ENCODE data around the gene SMIM1.

Gene SMIM1

GRCh38 chr1:3811595-3811911 is 39.0 kb downstream of the SMIM1 start:
- no CpG with 5 or more reads among the region's 2 CpGs for WGBS, 2 donors (ENCODE audit: extremely low coverage in 2 of 2, insufficient read length in 2 of 2, insufficient replicate concordance in 1 of 2)
- Histone ChIP-seq H3K4me2 (ENCODE audit: insufficient read depth, low read length, poor library complexity, severe bottlenecking) (no peak overlapping the region), H2BK5ac (ENCODE audit: low read length) (no peak overlapping the region), H2BK120ac (ENCODE audit: low read depth, low read length) (no peak overlapping the region), H3K18ac (ENCODE audit: low read length) (peak overlapping the region; percentile 39), H3K4me3 (ENCODE audit: low read length in 2 of 2) (no peak overlapping the region), H2AK5ac (ENCODE audit: low read depth, low read length) (no peak overlapping the region), H3K27me3 (ENCODE audit: control insufficient read depth in 3 of 3, insufficient read depth in 3 of 3, low read depth in 1 of 3, low read length in 3 of 3) (no peaks in the 10 kb centered on the region), H3K27ac (replicated peaks; ENCODE audit: low read length) (no peak overlapping the region), H3K14ac (ENCODE audit: low read length) (no peak overlapping the region), H2AFZ (ENCODE audit: low read length) (peak overlapping the region; percentile 41), H3K4me1 (ENCODE audit: control insufficient read depth in 2 of 2, insufficient read depth in 1 of 2, low read depth in 1 of 2, low read length in 2 of 2) (peaks cover 0 to 5% of the 10 kb centered on the region in 2 donors), H2BK12ac (ENCODE audit: low read length) (no peak overlapping the region), H4K8ac (ENCODE audit: low read depth, low read length) (no peak overlapping the region), H3K9me3 (replicated peaks in 1 of 2; ENCODE audit: control insufficient read depth in 2 of 2, insufficient read depth in 1 of 2, low read depth in 1 of 2, low read length in 2 of 2) (peaks cover 2 to 7% of the 10 kb centered on the region in 2 donors), H3K79me1 (ENCODE audit: low read depth, low read length) (no peaks in the 10 kb centered on the region), H3K36me3 (replicated peaks in 1 of 2; ENCODE audit: control insufficient read depth in 2 of 2, insufficient read depth in 2 of 2, low read length in 2 of 2) (peaks cover 6 to 16% of the 10 kb centered on the region in 2 donors), H3K23ac (ENCODE audit: low read depth, low read length, poor library complexity) (no peak overlapping the region), H3K4ac (ENCODE audit: low read length) (no peak overlapping the region), H2BK15ac (ENCODE audit: low read length) (no peak overlapping the region), H3K9ac (ENCODE audit: low read depth, low read length, poor library complexity) (peak overlapping the region; percentile 76), H4K91ac (ENCODE audit: low read depth, low read length, poor library complexity) (no peak overlapping the region)
- no peak for DNase-seq (ENCODE audit: low spot score)

- Histone ChIP-seq H3K18ac (ENCODE audit: low read length) (no peak overlapping the region), H2AFZ (ENCODE audit: low read length) (no peak overlapping the region), H3K4me3 (ENCODE audit: low read length in 2 of 2) (no peak overlapping the region), H3K27ac (replicated peaks; ENCODE audit: low read length) (no peak overlapping the region), H2BK12ac (ENCODE audit: low read length) (no peak overlapping the region), H3K23ac (ENCODE audit: low read depth, low read length, poor library complexity) (no peak overlapping the region), H4K8ac (ENCODE audit: low read depth, low read length) (peak overlapping the region; percentile 96), H3K9ac (ENCODE audit: low read depth, low read length, poor library complexity) (no peak overlapping the region), H3K4me1 (ENCODE audit: control insufficient read depth in 2 of 2, insufficient read depth in 1 of 2, low read depth in 1 of 2, low read length in 2 of 2) (peaks cover 2 to 5% of the 10 kb centered on the region in 2 donors), H3K4ac (ENCODE audit: low read length) (no peak overlapping the region), H3K9me3 (replicated peaks in 1 of 2; ENCODE audit: control insufficient read depth in 2 of 2, insufficient read depth in 1 of 2, low read depth in 1 of 2, low read length in 2 of 2) (peaks cover 0 to 2% of the 10 kb centered on the region in 2 donors), H3K36me3 (replicated peaks in 1 of 2; ENCODE audit: control insufficient read depth in 2 of 2, insufficient read depth in 2 of 2, low read length in 2 of 2) (peaks cover 6 to 16% of the 10 kb centered on the region in 2 donors), H3K4me2 (ENCODE audit: insufficient read depth, low read length, poor library complexity, severe bottlenecking) (no peak overlapping the region), H2BK120ac (ENCODE audit: low read depth, low read length) (no peak overlapping the region), H3K79me1 (ENCODE audit: low read depth, low read length) (no peaks in the 10 kb centered on the region), H4K91ac (ENCODE audit: low read depth, low read length, poor library complexity) (no peak overlapping the region), H2BK5ac (ENCODE audit: low read length) (no peak overlapping the region), H3K14ac (ENCODE audit: low read length) (no peak overlapping the region), H2AK5ac (ENCODE audit: low read depth, low read length) (no peak overlapping the region), H3K27me3 (ENCODE audit: control insufficient read depth in 3 of 3, insufficient read depth in 3 of 3, low read depth in 1 of 3, low read length in 3 of 3) (no peaks in the 10 kb centered on the region), H2BK15ac (ENCODE audit: low read length) (no peak overlapping the region)
- WGBS, 2 donors (ENCODE audit: extremely low coverage in 2 of 2, insufficient read length in 2 of 2, insufficient replicate concordance in 1 of 2), result no CpG with 5 or more reads among the region's 2 CpGs
- DNase-seq (ENCODE audit: low spot score), result no peak
Observed at GRCh38 chr1:3814065-3814464, 41.5 kb downstream of the SMIM1 start.

- peak overlapping the region; percentile 70 for H3K9ac ChIP-seq (ENCODE audit: low read depth, low read length, poor library complexity)
- H3K27me3 ChIP-seq (ENCODE audit: control insufficient read depth in 3 of 3, insufficient read depth in 3 of 3, low read depth in 1 of 3, low read length in 3 of 3), result no peaks in the 10 kb centered on the region
- H2AK5ac ChIP-seq (ENCODE audit: low read depth, low read length), result no peak overlapping the region
- H3K4me2 ChIP-seq (ENCODE audit: insufficient read depth, low read length, poor library complexity, severe bottlenecking), result no peak overlapping the region
- peaks cover 0 to 2% of the 10 kb centered on the region in 2 donors for H3K9me3 ChIP-seq (replicated peaks in 1 of 2; ENCODE audit: control insufficient read depth in 2 of 2, insufficient read depth in 1 of 2, low read depth in 1 of 2, low read length in 2 of 2)
- H3K18ac ChIP-seq (ENCODE audit: low read length), result no peak overlapping the region
- no peak overlapping the region for H2BK15ac ChIP-seq (ENCODE audit: low read length)
- H3K36me3 ChIP-seq (replicated peaks in 1 of 2; ENCODE audit: control insufficient read depth in 2 of 2, insufficient read depth in 2 of 2, low read length in 2 of 2), result peaks cover 6 to 16% of the 10 kb centered on the region in 2 donors
- WGBS, 2 donors (ENCODE audit: extremely low coverage in 2 of 2, insufficient read length in 2 of 2, insufficient replicate concordance in 1 of 2), result no CpG with 5 or more reads among the region's 42 CpGs
- no peak overlapping the region for H3K14ac ChIP-seq (ENCODE audit: low read length)
- H2BK5ac ChIP-seq (ENCODE audit: low read length), result no peak overlapping the region
- H3K4me1 ChIP-seq (ENCODE audit: control insufficient read depth in 2 of 2, insufficient read depth in 1 of 2, low read depth in 1 of 2, low read length in 2 of 2), result peaks cover 5 to 8% of the 10 kb centered on the region in 2 donors
- peak overlapping the region; percentile 29 for H4K8ac ChIP-seq (ENCODE audit: low read depth, low read length)
- H2BK12ac ChIP-seq (ENCODE audit: low read length), result no peak overlapping the region
- no peak overlapping the region for H3K23ac ChIP-seq (ENCODE audit: low read depth, low read length, poor library complexity)
- no peak for DNase-seq (ENCODE audit: low spot score)
- H3K27ac ChIP-seq (replicated peaks; ENCODE audit: low read length), result no peak overlapping the region
- H4K91ac ChIP-seq (ENCODE audit: low read depth, low read length, poor library complexity), result no peak overlapping the region
- H3K4ac ChIP-seq (ENCODE audit: low read length), result no peak overlapping the region
- no peak overlapping the region for H2BK120ac ChIP-seq (ENCODE audit: low read depth, low read length)
- H3K4me3 ChIP-seq (ENCODE audit: low read length in 2 of 2), result no peak overlapping the region
- no peak overlapping the region for H2AFZ ChIP-seq (ENCODE audit: low read length)
- no peaks in the 10 kb centered on the region for H3K79me1 ChIP-seq (ENCODE audit: low read depth, low read length)
Observed at GRCh38 chr1:3814771-3815561, 42.4 kb downstream of the SMIM1 start.

- Histone ChIP-seq H4K8ac (ENCODE audit: low read depth, low read length) (no peak overlapping the region), H2BK120ac (ENCODE audit: low read depth, low read length) (no peak overlapping the region), H3K4me2 (ENCODE audit: insufficient read depth, low read length, poor library complexity, severe bottlenecking) (no peak overlapping the region), H3K27me3 (ENCODE audit: control insufficient read depth in 3 of 3, insufficient read depth in 3 of 3, low read depth in 1 of 3, low read length in 3 of 3) (no peaks in the 10 kb centered on the region), H2BK15ac (ENCODE audit: low read length) (no peak overlapping the region), H3K4ac (ENCODE audit: low read length) (peak overlapping the region; percentile 66), H2BK12ac (ENCODE audit: low read length) (no peak overlapping the region), H3K9ac (ENCODE audit: low read depth, low read length, poor library complexity) (peak overlapping the region; percentile 30), H3K4me3 (ENCODE audit: low read length in 2 of 2) (peak overlapping the region in 1 of 2 donors; percentile 25), H3K23ac (ENCODE audit: low read depth, low read length, poor library complexity) (peak overlapping the region; percentile 98), H3K18ac (ENCODE audit: low read length) (peak overlapping the region; percentile 76), H4K91ac (ENCODE audit: low read depth, low read length, poor library complexity) (peak overlapping the region; percentile 53), H2AK5ac (ENCODE audit: low read depth, low read length) (no peak overlapping the region), H2AFZ (ENCODE audit: low read length) (no peak overlapping the region), H2BK5ac (ENCODE audit: low read length) (no peak overlapping the region), H3K27ac (replicated peaks; ENCODE audit: low read length) (no peak overlapping the region), H3K79me1 (ENCODE audit: low read depth, low read length) (no peaks in the 10 kb centered on the region), H3K36me3 (replicated peaks in 1 of 2; ENCODE audit: control insufficient read depth in 2 of 2, insufficient read depth in 2 of 2, low read length in 2 of 2) (peaks cover 16 to 21% of the 10 kb centered on the region in 2 donors), H3K9me3 (replicated peaks in 1 of 2; ENCODE audit: control insufficient read depth in 2 of 2, insufficient read depth in 1 of 2, low read depth in 1 of 2, low read length in 2 of 2) (peaks cover 0 to 2% of the 10 kb centered on the region in 2 donors), H3K4me1 (ENCODE audit: control insufficient read depth in 2 of 2, insufficient read depth in 1 of 2, low read depth in 1 of 2, low read length in 2 of 2) (peaks cover 0 to 8% of the 10 kb centered on the region in 2 donors), H3K14ac (ENCODE audit: low read length) (no peak overlapping the region)
- DNase-seq (ENCODE audit: low spot score), result no peak
- no CpG with 5 or more reads among the region's 38 CpGs for WGBS, 2 donors (ENCODE audit: extremely low coverage in 2 of 2, insufficient read length in 2 of 2, insufficient replicate concordance in 1 of 2)
Observed at GRCh38 chr1:3816331-3817137, 44.0 kb downstream of the SMIM1 start.

Measured in neuronal stem cell (in vitro differentiated cells).